Type B pancreatic cell (in vitro differentiated cells): ENCODE data around the gene CBX2. TPM values are rescaled to one million over a fixed set of nuclear protein-coding genes. Genes with fewer than 3 reads are reported as not detected.

Source experiments
- DNase-seq: peaks from one replicate; pipeline ENCODE4 v3.0.0; 2021; ENCODE audit warnings: mixed read lengths; ENCODE audit not compliant: unreplicated experiment; ENCODE audit errors: extremely low spot score
- H3K27ac Mint-ChIP-seq: 2 replicates; pipeline ENCODE4 v1.8.0; 2021; ENCODE audit warnings: mild to moderate bottlenecking, mixed read lengths
- H3K27me3 Mint-ChIP-seq: 2 replicates; pipeline ENCODE4 v1.8.0; 2021; ENCODE audit warnings: mixed read lengths
- H3K36me3 Mint-ChIP-seq: 2 replicates; pipeline ENCODE4 v1.8.0; 2021; ENCODE audit warnings: mixed read lengths
- H3K4me1 Mint-ChIP-seq: one replicate; pipeline ENCODE4 v1.8.0; 2021; ENCODE audit warnings: mixed read lengths; ENCODE audit not compliant: unreplicated experiment
- H3K4me3 Mint-ChIP-seq: 2 replicates; pipeline ENCODE4 v1.8.0; 2021; ENCODE audit warnings: mild to moderate bottlenecking, mixed read lengths
- H3K9me3 Mint-ChIP-seq: 2 replicates; pipeline ENCODE4 v1.8.0; 2021; ENCODE audit warnings: mixed read lengths
- CTCF ChIP-seq: fragments of 200-600 bp; sonication (generic); conservative IDR thresholded peaks from 2 replicates; pipeline ENCODE4 v1.5.0; 2021; ENCODE audit warnings: antibody characterized with exemption, mild to moderate bottlenecking
- total RNA-seq: library from RNA; stranded (reverse); gene quantifications from 2 replicates; pipeline ENCODE4 v1.2.1, GENCODE V29; 2021; ENCODE audit warnings: low replicate concordance

The CBX2 gene
- total RNA-seq, 1 donor from 2014 or later = 72.0 TPM

- TF ChIP-seq CTCF = no peak
- no peak overlapping the region for H3K4me3 Mint-ChIP-seq
Observed at GRCh38 chr17:79806863-79807720, 29.1 kb downstream of the CBX2 start.

GRCh38 chr17:79808763-79809529, 31.0 kb downstream of the CBX2 start:
- Mint-ChIP-seq H3K4me3 (peak overlapping the region; percentile 78), H3K27ac (peak overlapping the region; percentile 85), H3K4me1 (peaks cover 23% of the 10 kb centered on the region), H3K9me3 (no peaks in the 10 kb centered on the region), H3K36me3 (peaks cover 4% of the 10 kb centered on the region), H3K27me3 (peaks cover 69% of the 10 kb centered on the region)
- TF ChIP-seq CTCF = no peak
- no peak for DNase-seq

More at GRCh38 chr17:79806863-79807720, 29.1 kb downstream of the CBX2 start:
- no peak for DNase-seq
- Mint-ChIP-seq H3K9me3 (no peaks in the 10 kb centered on the region), H3K4me1 (peaks cover 20% of the 10 kb centered on the region), H3K27me3 (peaks cover 79% of the 10 kb centered on the region), H3K27ac (peak overlapping the region; percentile 48), H3K36me3 (peaks cover 4% of the 10 kb centered on the region)

GRCh38 chr17:79809530-79810129, 31.7 kb downstream of the CBX2 start:
- H3K27ac Mint-ChIP-seq = peak overlapping the region; percentile 85
- H3K9me3 Mint-ChIP-seq = no peaks in the 10 kb centered on the region
- TF ChIP-seq CTCF = no peak
- peaks cover 70% of the 10 kb centered on the region for H3K27me3 Mint-ChIP-seq
- H3K4me1 Mint-ChIP-seq = peaks cover 19% of the 10 kb centered on the region
- H3K36me3 Mint-ChIP-seq = peaks cover under 1% of the 10 kb centered on the region
- DNase-seq = no peak
- H3K4me3 Mint-ChIP-seq = peak overlapping the region; percentile 81

- H3K27ac Mint-ChIP-seq = peak overlapping the region; percentile 89
- H3K27me3 Mint-ChIP-seq = peaks cover 63% of the 10 kb centered on the region
Observed at GRCh38 chr17:79810130-79811010, 32.4 kb downstream of the CBX2 start.

More at GRCh38 chr17:79810130-79811010, 32.4 kb downstream of the CBX2 start:
- no peaks in the 10 kb centered on the region for H3K9me3 Mint-ChIP-seq
- peaks cover 11% of the 10 kb centered on the region for H3K4me1 Mint-ChIP-seq
- no peak for TF ChIP-seq CTCF
- DNase-seq = peak; percentile 90
- peak overlapping the region; percentile 87 for H3K4me3 Mint-ChIP-seq
- H3K36me3 Mint-ChIP-seq = no peaks in the 10 kb centered on the region
